K562 (cell line): ENCODE data around the gene ETNK2. TPM values are rescaled to one million over a fixed set of nuclear protein-coding genes. Genes with fewer than 3 reads are reported as not detected.

Experiments
- ATAC-seq: fragments of 200-7000 bp; cut with Tn5 transposase; 3 replicates; pipeline ENCODE4 v1.9.1; 2020; ENCODE audit warnings: moderate library complexity
- BruUV-seq: library from RNA; stranded (reverse); fragments of 400-500 nt; replicated peaks from 2 replicates; lab custom pipeline; 2021; lab: Mats Ljungman, UMichigan
- CTCF ChIA-PET: fragments of 300-600 bp; formaldehyde crosslinking; extraction: SDS; loops from one replicate; lab custom pipeline; 2021; ENCODE audit warnings: low intra/inter-chr PET ratio; lab: Yijun Ruan, JAX
- POLR2A ChIA-PET: fragments of 300-600, 350-650 bp; sonication (Branson Sonifier 250); formaldehyde crosslinking; extraction: SDS; loops from one replicate; lab custom pipeline; 2021; ENCODE audit warnings: antibody characterized with exemption, inconsistent platforms; lab: Yijun Ruan, JAX
- DNase-seq, 4 experiments: peaks; one replicate each; pipeline versions ENCODE4 v3.0.0 to v3.0.0-alpha.2; 2011 to 2018; ENCODE audit warnings: low spot score in 3 of 4, mixed read lengths in 3 of 4; ENCODE audit errors: extremely low read depth in 1 of 4
- FAIRE-seq: peaks from 2 replicates; lab custom pipeline; 2011; peaks lifted over from hg19 to GRCh38; lab: Jason Lieb, UNC
- H2AFZ ChIP-seq: 2 replicates; pipeline ENCODE4 v1.6.0; 2011; ENCODE audit warnings: low read depth, low read length, control low read depth, inconsistent platforms
- H3K27ac ChIP-seq: fragments of 200-600 bp; 3 replicates; pipeline ENCODE4 v1.8.0; 2011; ENCODE audit warnings: low read depth, mild to moderate bottlenecking, control low read depth, inconsistent platforms, low read length, moderate library complexity, mixed read lengths; ENCODE audit errors: extremely low read depth
- H3K27me3 ChIP-seq, 2 experiments: fragments of 300-600 bp in 1 of 2; 2 replicates in 1 of 2; 3 replicates in 1 of 2; pipeline versions ENCODE4 v1.6.0 to v1.8.0; 2011; ENCODE audit warnings: inconsistent platforms in 2 of 2, low read length in 2 of 2, mild to moderate bottlenecking in 1 of 2, mixed read lengths in 1 of 2, moderate library complexity in 1 of 2; ENCODE audit not compliant: control insufficient read depth in 2 of 2, insufficient read depth in 2 of 2
- H3K36me3 ChIP-seq: fragments of 300-600 bp; 3 replicates; pipeline ENCODE4 v1.8.0; 2011; ENCODE audit warnings: mild to moderate bottlenecking, low read length, inconsistent platforms; ENCODE audit not compliant: control insufficient read depth, insufficient read depth
- H3K4me1 ChIP-seq, 2 experiments: fragments of 200-600 bp in 1 of 2; replicated peaks in 1 of 2; 2 replicates in 1 of 2; 3 replicates in 1 of 2; pipeline versions ENCODE4 v1.5.1 to v1.8.0; 2011; ENCODE audit warnings: inconsistent platforms in 2 of 2, low read length in 2 of 2, mild to moderate bottlenecking in 1 of 2, mixed read lengths in 1 of 2, moderate library complexity in 1 of 2; ENCODE audit not compliant: control insufficient read depth in 2 of 2, insufficient read depth in 2 of 2
- H3K4me2 ChIP-seq: 2 replicates; pipeline ENCODE4 v1.6.1; 2011; ENCODE audit warnings: low read length, control low read depth, inconsistent platforms, mixed read lengths; ENCODE audit not compliant: insufficient read depth
- H3K4me3 ChIP-seq: fragments of 200-600 bp; sonication (generic), shearing (Covaris generic); 2 replicates; pipeline ENCODE4 v1.5.1; 2016; ENCODE audit warnings: control low read depth, inconsistent platforms
- H3K79me2 ChIP-seq: fragments of 200-600 bp; 3 replicates; pipeline ENCODE4 v1.8.0; 2011; ENCODE audit warnings: low read length, inconsistent platforms; ENCODE audit not compliant: control insufficient read depth, insufficient read depth
- H3K9ac ChIP-seq, 2 experiments: 2 replicates each; pipeline versions ENCODE4 v1.6.0 to v1.6.1; 2011; ENCODE audit warnings: low read depth in 2 of 2, low read length in 2 of 2, control low read depth in 1 of 2, inconsistent platforms in 1 of 2, mild to moderate bottlenecking in 1 of 2, mixed read lengths in 1 of 2; ENCODE audit not compliant: insufficient read depth in 1 of 2
- H3K9me1 ChIP-seq: one replicate; pipeline ENCODE4 v1.6.0; 2011; ENCODE audit warnings: inconsistent platforms, mild to moderate bottlenecking, low read length, moderate library complexity; ENCODE audit not compliant: control insufficient read depth, insufficient read depth
- H3K9me3 ChIP-seq: replicated peaks from 2 replicates; pipeline ENCODE4 v1.5.1; 2011; ENCODE audit warnings: low read depth, low read length, inconsistent platforms; ENCODE audit not compliant: control insufficient read depth, insufficient read depth
- H4K20me1 ChIP-seq: replicated peaks from 2 replicates; pipeline ENCODE4 v1.6.1; 2011; ENCODE audit warnings: low read length, inconsistent platforms, mixed read lengths; ENCODE audit not compliant: control insufficient read depth, insufficient read depth
- ATF3 ChIP-seq, 2 experiments: fragments of 450-650 bp in 1 of 2; sonication (generic) in 1 of 2; formaldehyde crosslinking in 1 of 2; IDR thresholded peaks in 1 of 2; conservative IDR thresholded peaks in 1 of 2; 2 replicates each; pipeline versions ENCODE4 v1.6.1 to v1.8.1; 2016 to 2023; ENCODE audit warnings: mild to moderate bottlenecking in 2 of 2, moderate library complexity in 2 of 2, inconsistent platforms in 1 of 2, missing genetic modification reagents in 1 of 2
- BDP1 ChIP-seq: IDR thresholded peaks from 3 replicates; pipeline ENCODE4 v1.6.1; 2011; ENCODE audit not compliant: insufficient read length, insufficient read depth
- BRD9 ChIP-seq: fragments of 450-650 bp; IDR thresholded peaks from 2 replicates; pipeline ENCODE4 v1.6.1; 2018; ENCODE audit warnings: low read depth; ENCODE audit not compliant: partially characterized antibody
- CBFB ChIP-seq: sonication (generic); formaldehyde crosslinking; IDR thresholded peaks from 2 replicates; pipeline ENCODE4 v1.4.0; 2020; ENCODE audit warnings: mild to moderate bottlenecking, missing genetic modification reagents
- CXXC5 ChIP-seq: fragments of 250-450 bp; sonication (Bioruptor Pico); IDR thresholded peaks from 2 replicates; pipeline ENCODE4 v1.8.0; 2022; ENCODE audit warnings: inconsistent platforms, mild to moderate bottlenecking, moderate library complexity
- GATA2 ChIP-seq: sonication (generic); formaldehyde crosslinking; IDR thresholded peaks from 2 replicates; pipeline ENCODE4 v1.4.0; 2020; ENCODE audit warnings: mild to moderate bottlenecking, missing genetic modification reagents
- HOXB6 ChIP-seq: fragments of 250-450 bp; sonication (Bioruptor Pico); IDR thresholded peaks from 2 replicates; pipeline ENCODE4 v1.5.1; 2022; ENCODE audit warnings: mild to moderate bottlenecking, borderline replicate concordance
- JUNB ChIP-seq: fragments of 450-650 bp; formaldehyde crosslinking; conservative IDR thresholded peaks from 2 replicates; pipeline ENCODE4 v1.4.0; 2020; ENCODE audit warnings: mild to moderate bottlenecking
- KLF16 ChIP-seq: IDR thresholded peaks from 2 replicates; pipeline ENCODE4 v1.6.1; 2016; ENCODE audit warnings: antibody characterized with exemption
- MTA1 ChIP-seq: fragments of 450-650 bp; IDR thresholded peaks from 2 replicates; pipeline ENCODE4 v1.6.1; 2017; ENCODE audit warnings: borderline replicate concordance
- NFE2 ChIP-seq: IDR thresholded peaks from 2 replicates; pipeline ENCODE4 v1.6.1; 2014; ENCODE audit warnings: antibody characterized with exemption, low read depth
- NONO ChIP-seq, 2 experiments: fragments of 200-400 bp in 1 of 2; fragments of 450-650 bp in 1 of 2; formaldehyde crosslinking in 1 of 2; IDR thresholded peaks; 2 replicates each; pipeline ENCODE4 v1.6.1; 2017; ENCODE audit warnings: low read depth in 2 of 2, mild to moderate bottlenecking in 2 of 2, moderate library complexity in 2 of 2, low read length in 1 of 2
- PREB ChIP-seq: sonication (generic); formaldehyde crosslinking; IDR thresholded peaks from 2 replicates; pipeline ENCODE4 v1.8.1; 2023; ENCODE audit warnings: mild to moderate bottlenecking, missing genetic modification reagents
- RB1 ChIP-seq: fragments of 450-650 bp; IDR thresholded peaks from 2 replicates; pipeline ENCODE4 v1.6.1; 2017; ENCODE audit warnings: low read depth, mild to moderate bottlenecking
- SMARCE1 ChIP-seq: fragments of 450-650 bp; IDR thresholded peaks from 2 replicates; pipeline ENCODE4 v1.7.1; 2016; ENCODE audit warnings: mild to moderate bottlenecking
- WGBS: fragments of 100-300 bp; shearing (Covaris generic); methylation state at CpG from one replicate; pipeline ENCODE4 v1.1.6; 2016; ENCODE audit warnings: low coverage, mixed read lengths; ENCODE audit not compliant: insufficient coverage; ENCODE audit errors: missing lambda C conversion rate; 5-methylcytosine and 5-hydroxymethylcytosine counted together
- in situ Hi-C: fragments of 300-500 bp; cut with MboI; formaldehyde crosslinking; loops from 4 replicates; pipeline ENCODE4 v1.15.0; 2018; ENCODE audit warnings: inconsistent platforms, mixed read lengths
- intact Hi-C: fragments of 100-400 bp; cut with micrococcal nuclease; formaldehyde crosslinking; loops from 2 replicates; pipeline ENCODE4 v1.14.2; 2022
- polyA plus RNA-seq, 8 experiments: library from polyadenylated mRNA; depleted of rRNA in 4 of 8; stranded (reverse) in 5 of 8; unstranded in 3 of 8; fragments of >200 nt; fragmentation: Nextera tagmentation in 2 of 8; fragmentation: Illumina TruSeq in 1 of 8; extraction: Ambion mirVana in 2 of 8; extraction: Trizol in 1 of 8; gene quantifications; 2 replicates each; pipeline versions ENCODE4 v1.2.1 to v1.2.3, GENCODE V29; 2011 to 2014; ENCODE audit warnings: inconsistent platforms in 1 of 8, missing spikeins in 1 of 8
- total RNA-seq, 7 experiments: library from RNA; depleted of rRNA in 6 of 7; stranded (reverse); fragments of >200 nt in 6 of 7; fragmentation: Illumina TruSeq in 2 of 7; extraction: Trizol in 2 of 7; gene quantifications; 2 replicates each; pipeline versions ENCODE4 v1.2.1 to v1.2.3, GENCODE V29; 2011 to 2021; ENCODE audit warnings: low replicate concordance in 1 of 7
- TF ChIP-seq, protein P1 (sequence below): fragments of 450-650 bp; IDR thresholded peaks from 2 replicates; pipeline ENCODE4 v1.6.1; 2018; ENCODE audit not compliant: partially characterized antibody

ETNK2 gene
- total and polyA plus RNA-seq, 9 of the 15 experiments (the other 6 are each of a cell fraction or from before 2014, with no cell fraction given): 0.03 to 0.38 (median 0.13) TPM; not detected in 4

GRCh38 chr1:204177133-204177532 is 25.3 kb upstream of the ETNK2 start:
- DNase-seq (peak; percentile 67 to 82 (median 72)), FAIRE-seq (peak; percentile 92), ATAC-seq (peak; percentile 94)
- Histone ChIP-seq H3K27ac (no peak overlapping the region), H3K9ac (peak overlapping the region in 1 of 2 experiments; percentile 3; a peak in 1 of 4 replicates), H3K9me3 (no peaks in the 10 kb centered on the region), H3K4me3 (no peak overlapping the region), H3K4me1 (peaks cover 18 to 27% of the 10 kb centered on the region in 2 experiments; a peak in 4 of 5 replicates), H3K79me2 (no peaks in the 10 kb centered on the region), H3K9me1 (no peaks in the 10 kb centered on the region), H3K27me3 (peaks cover 5 to 12% of the 10 kb centered on the region in 2 experiments; a peak in 4 of 5 replicates), H4K20me1 (no peaks in the 10 kb centered on the region), H3K4me2 (peak overlapping the region; percentile 27; the same call in 1 of the 2 replicates), H3K36me3 (no peaks in the 10 kb centered on the region), H2AFZ (no peak overlapping the region)
- CTCF ChIA-PET: interaction anchor here (0.7 kb wide), 1 partner anchor 11 kb away, joined by 3 read pairs; the partner anchor contains the start of gene REN
- BruUV-seq: no TSS peak
- intact Hi-C loops: no loop called here
- POLR2A ChIA-PET: interaction anchor here (2.5 kb wide), 1 partner anchor 10 kb away, joined by 13 read pairs; the partner anchor contains the start of gene REN
- WGBS: 2% methylated on average over 4 of the region's 4 CpGs
- in situ Hi-C loops: loop anchor here (10.0 kb wide), 1 partner anchor 328 kb away; no protein-coding TSS in a partner anchor
- TF ChIP-seq GATA2 (CRISPR knock-in tag): peak; percentile 89
- TF ChIP-seq BRD9: peak; percentile 43
- TF ChIP-seq ATF3 (IDR thresholded peaks at IDR 0.05): peak; percentile 96
- 0 out of 2 replicates have a peak, but pooled peaks have one; percentile 78 for TF ChIP-seq ATF3 (CRISPR knock-in tag; conservative IDR thresholded peaks at IDR 0.05)
- TF ChIP-seq CXXC5 (CRISPR knock-in tag): peak; percentile 76
- TF ChIP-seq CBFB (CRISPR knock-in tag): peak; percentile 66; the same call in 1 of the 2 replicates
- no peak for TF ChIP-seq BDP1
- TF ChIP-seq HOXB6 (CRISPR knock-in tag): no peak
- TF ChIP-seq JUNB (CRISPR knock-in tag): peak; percentile 82
- TF ChIP-seq KLF16: peak; percentile 93
- TF ChIP-seq SMARCE1: peak; percentile 61; the same call in 1 of the 2 replicates
- TF ChIP-seq NONO (IDR thresholded peaks at IDR 0.05; ENCODE audit: low read depth in 2 of 2, low read length in 1 of 2): no peak
- 0 out of 2 replicates have a peak, but pooled peaks have one; percentile 28 for TF ChIP-seq RB1
- TF ChIP-seq, protein P1, sequence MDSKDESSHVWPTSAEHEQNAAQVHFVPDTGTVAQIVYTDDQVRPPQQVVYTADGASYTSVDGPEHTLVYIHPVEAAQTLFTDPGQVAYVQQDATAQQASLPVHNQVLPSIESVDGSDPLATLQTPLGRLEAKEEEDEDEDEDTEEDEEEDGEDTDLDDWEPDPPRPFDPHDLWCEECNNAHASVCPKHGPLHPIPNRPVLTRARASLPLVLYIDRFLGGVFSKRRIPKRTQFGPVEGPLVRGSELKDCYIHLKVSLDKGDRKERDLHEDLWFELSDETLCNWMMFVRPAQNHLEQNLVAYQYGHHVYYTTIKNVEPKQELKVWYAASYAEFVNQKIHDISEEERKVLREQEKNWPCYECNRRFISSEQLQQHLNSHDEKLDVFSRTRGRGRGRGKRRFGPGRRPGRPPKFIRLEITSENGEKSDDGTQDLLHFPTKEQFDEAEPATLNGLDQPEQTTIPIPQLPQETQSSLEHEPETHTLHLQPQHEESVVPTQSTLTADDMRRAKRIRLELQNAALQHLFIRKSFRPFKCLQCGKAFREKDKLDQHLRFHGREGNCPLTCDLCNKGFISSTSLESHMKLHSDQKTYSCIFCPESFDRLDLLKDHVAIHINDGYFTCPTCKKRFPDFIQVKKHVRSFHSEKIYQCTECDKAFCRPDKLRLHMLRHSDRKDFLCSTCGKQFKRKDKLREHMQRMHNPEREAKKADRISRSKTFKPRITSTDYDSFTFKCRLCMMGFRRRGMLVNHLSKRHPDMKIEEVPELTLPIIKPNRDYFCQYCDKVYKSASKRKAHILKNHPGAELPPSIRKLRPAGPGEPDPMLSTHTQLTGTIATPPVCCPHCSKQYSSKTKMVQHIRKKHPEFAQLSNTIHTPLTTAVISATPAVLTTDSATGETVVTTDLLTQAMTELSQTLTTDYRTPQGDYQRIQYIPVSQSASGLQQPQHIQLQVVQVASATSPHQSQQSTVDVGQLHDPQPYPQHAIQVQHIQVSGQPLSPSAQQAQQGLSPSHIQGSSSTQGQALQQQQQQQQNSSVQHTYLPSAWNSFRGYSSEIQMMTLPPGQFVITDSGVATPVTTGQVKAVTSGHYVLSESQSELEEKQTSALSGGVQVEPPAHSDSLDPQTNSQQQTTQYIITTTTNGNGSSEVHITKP: peak; percentile 39
- TF ChIP-seq MTA1: peak; percentile 76
- TF ChIP-seq NFE2: peak; percentile 51
- TF ChIP-seq PREB (CRISPR knock-in tag): no peak
